GM12892 (cell line): ENCODE data around the gene LCE3A.

Experiments used
- POLR2A ChIP-seq: IDR thresholded peaks from 2 replicates; pipeline ENCODE4 v1.6.1; 2011; ENCODE audit warnings: low read depth, low read length, control low read depth
- TAF1 ChIP-seq: IDR thresholded peaks from 2 replicates; pipeline ENCODE4 v1.6.1; 2011; ENCODE audit warnings: low read depth, mild to moderate bottlenecking, control low read depth, low read length, borderline replicate concordance

GRCh38 chr1:152623203-152623844, 421 bp upstream of the LCE3A start:
- TF ChIP-seq TAF1 (no peak), POLR2A (no peak)
